PC-3 (cell line): Measurements from ENCODE around the gene BCL2L15.
A peak's percentile ranks its signal among the peaks of the same experiment; 100 is the strongest.

Source experiments
- CTCF ChIP-seq: fragments of 300-600 bp; sonication (generic); conservative IDR thresholded peaks from 2 replicates; pipeline ENCODE4 v1.5.1; 2017; ENCODE audit warnings: antibody characterized with exemption, low read depth, mild to moderate bottlenecking, low read length
- EZH2 ChIP-seq: fragments of 300-600 bp; sonication (generic); IDR thresholded peaks from one replicate; pipeline ENCODE4 v1.6.1; 2017; ENCODE audit warnings: antibody characterized with exemption, mild to moderate bottlenecking, low read length; ENCODE audit not compliant: unreplicated experiment
- EZH2phosphoT487 ChIP-seq: fragments of 300-600 bp; sonication (generic); IDR thresholded peaks from 2 replicates; pipeline ENCODE4 v1.6.1; 2018; ENCODE audit warnings: mild to moderate bottlenecking, antibody characterized with exemption, low read length, borderline replicate concordance

GRCh38 chr1:113835686-113836290 lies 51.6 kb downstream of the BCL2L15 start:
- TF ChIP-seq CTCF (peak; percentile 62), EZH2 (no peak), EZH2phosphoT487 (no peak)
